Activated CD8-positive, alpha-beta memory T cell treated with anti-CD3 and anti-CD28 coated beads for 4 hours (primary cell): ENCODE measurements around the gene CENPV.
"Not testable (repeated sequence)": the region's sequence is repeated elsewhere in the genome, so short reads cannot be mapped to it uniquely, and the experiment has no call there.

Experiments used
- DNase-seq, 2 donors: peaks; one replicate each; pipeline ENCODE4 v3.0.0-alpha.2; 2020; ENCODE audit warnings: low read depth in 2 of 2

Gene CENPV

DNA sequence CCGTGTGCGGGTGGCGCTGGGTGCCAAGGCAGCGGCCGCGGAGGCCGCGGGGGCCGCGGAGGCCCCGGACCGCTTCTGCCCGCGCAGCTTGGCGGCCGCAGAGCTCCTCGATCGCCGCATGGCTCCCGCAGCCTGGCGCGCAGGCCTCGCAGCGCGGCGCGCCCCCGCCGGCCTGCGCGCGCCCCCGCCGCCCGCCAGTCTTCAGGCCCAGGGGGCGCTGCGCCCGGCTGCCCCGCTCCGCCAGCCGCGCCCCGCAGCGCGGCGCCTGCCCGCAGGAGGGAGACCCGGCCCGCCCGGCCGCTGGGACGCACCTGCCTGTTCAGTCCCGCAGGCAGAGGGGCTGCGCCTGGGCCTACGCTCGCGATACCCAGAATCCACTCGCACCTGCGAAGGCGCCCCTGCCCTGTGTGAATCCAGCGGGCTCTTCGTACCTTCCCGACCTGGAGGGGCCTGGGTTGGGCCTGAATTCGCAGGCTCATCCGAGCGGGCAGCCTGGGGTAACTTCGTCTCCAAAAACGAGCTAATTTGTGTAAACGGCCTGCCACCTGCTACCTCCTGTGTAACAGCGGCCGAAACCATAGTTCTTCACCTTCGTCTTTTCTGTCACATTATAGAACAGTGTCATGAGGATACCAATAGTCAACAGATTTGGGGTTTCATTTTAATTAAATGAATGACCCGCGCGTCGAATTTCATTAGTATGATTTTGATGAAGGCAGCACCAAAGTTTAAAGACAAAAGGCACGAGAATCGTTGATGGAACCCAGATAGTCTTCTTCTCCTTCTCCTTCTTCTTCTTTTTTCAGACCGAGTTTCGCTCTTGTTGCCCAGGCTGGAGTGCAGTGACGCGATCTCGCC lies at the start of gene CENPV:
Gene CENPV, minus strand, starts transcription at position 153 of the 858 bp plus-strand sequence. Its CDS starts 33 bp downstream, at position 120.
- DNase-seq = peak; percentile 31 to 37

DNA sequence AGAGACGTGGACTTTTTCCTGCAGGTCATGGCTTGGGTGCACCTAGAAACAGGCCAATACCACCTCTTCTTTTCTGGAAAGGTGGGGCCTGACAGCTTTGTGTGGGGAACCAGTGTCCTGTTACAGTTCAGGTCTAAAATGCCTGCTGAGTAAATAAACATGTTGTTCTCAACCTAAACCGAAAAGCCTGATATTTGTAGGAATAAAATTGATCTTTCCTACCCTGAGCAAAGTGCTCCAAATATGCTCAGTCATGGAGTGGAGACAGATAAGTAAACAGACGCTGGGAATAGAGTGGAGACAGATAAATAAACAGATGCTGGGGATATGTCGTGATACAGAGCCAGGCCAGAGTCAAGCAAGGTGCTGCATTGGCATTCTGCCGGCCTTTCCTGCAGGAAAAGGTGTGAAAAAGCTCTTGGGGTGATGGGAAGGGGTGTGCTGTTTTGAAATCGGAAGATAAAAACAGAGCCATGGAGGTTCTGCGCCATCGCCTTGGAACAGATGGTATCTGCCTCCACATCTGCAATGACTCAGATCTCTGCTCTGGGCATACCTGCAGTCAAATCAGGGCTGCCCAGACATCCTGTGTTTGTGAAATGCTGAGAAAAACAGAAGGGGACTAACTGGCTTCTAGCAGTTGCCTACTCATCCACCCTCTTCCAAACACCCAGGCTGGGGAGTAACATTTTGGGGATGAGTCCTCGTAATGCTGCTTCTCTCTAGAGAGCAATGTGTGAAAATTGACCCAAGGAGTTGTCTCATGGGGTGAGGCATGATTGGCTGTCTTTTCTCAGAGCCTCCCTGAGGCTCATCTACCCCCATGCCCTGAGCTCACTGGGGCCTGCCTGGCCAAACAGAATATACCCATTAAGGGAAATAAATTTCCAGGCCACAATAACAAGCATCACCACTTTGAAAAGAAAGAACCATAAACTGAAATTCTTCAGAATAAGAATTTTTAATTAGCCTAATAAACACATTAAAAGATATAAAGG lies 45.3 kb upstream of the CENPV start:
- DNase-seq = no peak

DNA sequence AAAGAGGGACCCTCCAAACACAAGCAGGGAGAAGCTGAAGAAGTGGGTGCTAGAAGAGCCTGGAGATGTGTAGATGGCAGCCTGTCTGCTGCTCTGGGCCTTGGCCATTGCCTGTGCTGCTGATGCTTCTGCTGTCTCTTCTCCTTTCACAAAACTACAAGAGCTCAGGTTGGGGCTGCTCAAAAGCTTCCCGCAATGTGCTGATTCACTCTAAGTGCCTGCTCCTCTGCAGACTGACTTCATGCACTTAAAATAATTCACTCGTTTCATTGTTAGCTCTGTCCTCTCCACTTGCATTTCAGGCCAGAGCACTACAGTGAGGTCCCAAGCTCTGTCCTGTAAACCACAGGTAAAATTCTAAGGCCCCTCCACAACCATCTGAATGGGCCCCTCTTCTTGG lies 43.4 kb upstream of the CENPV start:
- not testable (repeated sequence) for DNase-seq

DNA sequence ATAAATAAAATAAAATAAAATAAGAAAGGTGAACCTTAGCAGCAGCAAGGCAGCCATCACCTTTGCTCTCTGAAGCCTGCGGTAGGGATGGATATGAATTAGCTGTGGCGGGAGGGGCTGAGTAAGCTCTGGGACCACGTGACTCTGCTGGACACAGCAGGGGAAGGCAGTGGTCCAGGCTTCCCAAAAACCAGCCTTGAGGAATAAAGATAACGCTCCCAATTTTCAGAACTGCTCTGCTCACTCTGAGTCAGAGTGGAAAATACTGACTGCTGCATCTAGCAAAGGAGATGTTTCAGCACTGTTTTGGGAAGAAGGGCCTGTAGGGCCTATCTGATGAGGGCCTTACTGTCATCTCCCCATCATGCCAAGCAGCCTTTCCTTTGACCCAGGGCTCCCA lies 42.6 kb upstream of the CENPV start:
- not testable (repeated sequence) for DNase-seq

DNA sequence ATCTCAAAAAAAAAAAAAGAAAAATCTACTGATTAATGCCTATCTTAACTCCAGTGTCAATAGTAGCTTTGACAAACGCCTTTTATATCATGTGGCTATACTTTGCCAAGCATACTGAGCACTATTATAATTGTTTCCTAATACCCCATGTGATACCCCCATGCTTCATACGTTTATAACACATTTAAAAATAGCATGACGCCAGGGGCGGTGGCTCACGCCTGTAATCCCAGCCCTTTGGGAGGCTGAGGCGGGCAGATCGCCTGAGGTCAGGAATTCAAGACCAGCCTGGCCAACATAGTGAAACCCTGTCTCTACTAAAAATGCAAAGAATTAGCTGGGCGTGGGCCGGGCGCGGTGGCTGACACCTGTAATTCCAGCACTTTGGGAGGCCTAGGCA lies 39.2 kb upstream of the CENPV start:
- not testable (repeated sequence) for DNase-seq

DNA sequence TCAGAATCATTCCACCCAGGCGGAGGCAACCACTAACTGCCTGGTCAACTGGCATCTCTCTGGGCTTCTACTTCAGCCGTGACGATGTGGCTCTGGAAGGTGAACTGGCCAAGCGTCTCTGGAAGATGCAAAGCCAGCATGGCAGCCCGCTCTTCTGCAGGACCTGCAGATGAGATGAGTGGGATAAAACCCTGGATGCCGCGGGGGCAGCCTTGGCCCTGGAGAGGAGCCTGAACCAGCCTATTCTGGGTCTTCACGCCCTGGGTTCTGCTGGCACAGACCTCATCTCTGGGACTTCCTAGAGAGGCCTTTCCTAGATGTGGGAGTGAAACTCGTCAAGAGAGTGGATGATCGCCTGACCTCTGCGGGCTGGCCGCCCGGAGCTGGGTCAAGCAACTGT lies 38.2 kb upstream of the CENPV start:
- no peak for DNase-seq

DNA sequence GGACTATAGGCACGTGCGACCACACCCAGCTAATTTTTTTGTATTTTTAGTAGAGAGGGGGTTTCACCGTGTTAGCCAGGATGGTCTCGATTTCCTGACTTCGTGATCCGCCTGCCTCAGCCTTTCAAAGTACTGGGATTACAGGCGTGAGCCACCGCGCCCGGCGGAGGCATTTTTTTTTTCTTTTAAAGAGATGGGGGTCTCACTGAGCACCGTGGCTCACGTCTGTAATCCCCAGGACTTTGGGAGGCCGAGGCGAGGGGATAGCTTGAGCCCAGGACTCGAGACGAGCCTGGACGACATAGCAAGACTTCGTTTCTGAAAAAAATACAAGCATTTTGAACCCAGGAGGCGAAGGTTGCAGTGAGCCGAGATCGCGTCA lies 32.8 kb upstream of the CENPV start:
- not testable (repeated sequence) for DNase-seq

DNA sequence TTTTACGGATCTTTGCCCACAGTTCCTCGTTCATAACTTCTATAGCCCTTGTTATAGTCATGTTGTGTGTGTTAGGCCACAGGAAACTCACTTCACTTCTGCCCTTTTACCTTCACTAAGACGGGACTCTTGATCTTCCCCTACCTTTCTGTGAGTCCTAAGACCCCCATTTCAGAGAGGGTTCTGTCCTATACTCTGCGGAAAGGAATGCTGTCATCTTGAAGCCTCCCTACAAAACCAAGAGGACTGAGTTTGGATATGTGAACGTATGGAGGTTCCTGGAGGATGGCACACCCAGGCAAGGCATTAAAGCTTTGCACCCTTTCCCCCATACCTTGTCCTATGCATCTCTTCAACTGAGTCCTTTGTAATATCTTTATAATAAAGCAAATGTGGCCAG lies 31.3 kb upstream of the CENPV start:
- DNase-seq = no peak

DNA sequence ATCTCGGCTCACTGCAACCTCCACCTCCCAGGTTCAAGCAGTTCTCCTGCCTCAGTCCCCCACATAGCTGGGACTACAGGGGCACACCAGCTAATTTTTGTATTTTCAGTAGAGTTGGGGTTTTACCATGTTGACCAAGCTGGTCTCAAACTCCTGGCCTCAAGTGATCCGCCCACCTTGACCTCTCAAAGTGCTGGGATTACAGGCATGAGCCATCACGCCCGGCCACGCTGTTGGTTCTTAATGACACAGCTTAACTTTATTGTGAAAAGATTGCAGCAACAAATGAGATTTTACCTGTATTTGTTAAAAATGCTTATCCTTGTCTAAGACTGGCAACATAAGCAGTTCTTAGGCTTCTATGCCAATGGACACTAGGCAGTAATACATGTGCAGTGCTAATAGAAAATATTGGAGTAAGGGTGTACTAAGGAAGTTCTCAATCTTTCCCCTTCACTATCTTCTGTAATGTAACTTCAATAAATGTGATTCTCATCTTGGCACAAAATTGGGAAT lies 30.6 kb upstream of the CENPV start:
- no peak for DNase-seq

DNA sequence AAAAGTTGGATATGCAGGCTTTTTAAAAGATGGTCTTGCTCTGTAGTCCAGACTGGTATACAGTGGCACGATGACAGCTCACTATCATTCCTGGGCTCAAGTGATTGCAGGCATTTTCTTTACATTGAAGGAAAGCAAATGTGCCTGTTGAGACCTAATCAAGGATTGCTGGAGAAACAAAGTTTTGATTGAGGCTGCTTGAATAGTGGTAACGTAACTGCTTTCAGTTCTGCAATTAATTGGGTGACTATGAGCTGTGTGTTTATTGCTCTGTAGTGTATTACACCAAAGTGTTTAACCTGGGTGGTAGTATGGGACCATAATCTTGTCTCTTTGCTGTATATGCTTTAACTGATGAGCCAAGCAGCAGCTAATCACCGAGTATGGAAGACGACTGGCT lies 29.9 kb upstream of the CENPV start:
- DNase-seq = no peak

DNA sequence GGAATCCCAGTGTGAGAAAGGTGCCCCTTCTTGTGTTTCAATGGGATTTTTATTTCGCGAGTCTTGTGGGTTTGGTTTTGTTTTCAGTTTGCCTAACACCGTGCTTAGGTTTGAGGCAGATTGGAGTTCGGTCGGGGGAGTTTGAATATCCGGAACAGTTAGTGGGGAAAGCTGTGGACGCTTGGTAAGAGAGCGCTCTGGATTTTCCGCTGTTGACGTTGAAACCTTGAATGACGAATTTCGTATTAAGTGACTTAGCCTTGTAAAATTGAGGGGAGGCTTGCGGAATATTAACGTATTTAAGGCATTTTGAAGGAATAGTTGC lies 28.2 kb upstream of the CENPV start:
- peak; percentile 14 to 24 for DNase-seq

DNA sequence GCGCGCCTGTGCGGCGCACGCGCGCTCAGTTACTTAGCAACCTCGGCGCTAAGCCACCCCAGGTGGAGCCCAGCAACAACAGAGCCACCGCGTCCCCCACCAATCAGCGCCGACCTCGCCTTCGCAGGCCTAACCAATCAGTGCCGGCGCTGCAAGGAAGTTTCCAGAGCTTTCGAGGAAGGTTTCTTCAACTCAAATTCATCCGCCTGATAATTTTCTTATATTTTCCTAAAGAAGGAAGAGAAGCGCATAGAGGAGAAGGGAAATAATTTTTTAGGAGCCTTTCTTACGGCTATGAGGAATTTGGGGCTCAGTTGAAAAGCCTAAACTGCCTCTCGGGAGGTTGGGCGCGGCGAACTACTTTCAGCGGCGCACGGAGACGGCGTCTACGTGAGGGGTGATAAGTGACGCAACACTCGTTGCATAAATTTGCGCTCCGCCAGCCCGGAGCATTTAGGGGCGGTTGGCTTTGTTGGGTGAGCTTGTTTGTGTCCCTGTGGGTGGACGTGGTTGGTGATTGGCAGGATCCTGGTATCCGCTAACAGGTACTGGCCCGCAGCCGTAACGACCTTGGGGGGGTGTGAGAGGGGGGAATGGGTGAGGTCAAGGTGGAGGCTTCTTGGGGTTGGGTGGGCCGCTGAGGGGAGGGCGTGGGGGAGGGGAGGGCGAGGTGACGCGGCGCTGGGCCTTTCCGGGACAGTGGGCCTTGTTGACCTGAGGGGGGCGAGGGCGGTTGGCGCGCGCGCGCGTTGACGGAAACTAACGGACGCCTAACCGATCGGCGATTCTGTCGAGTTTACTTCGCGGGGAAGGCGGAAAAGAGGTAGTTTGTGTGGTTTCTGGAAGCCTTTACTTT lies 27.6 kb upstream of the CENPV start, which contains the start of gene UBB:
Gene UBB, plus strand, starts transcription at position 452 of the 856 bp plus-strand sequence. CDS start 817 bp downstream, outside the sequence.
- DNase-seq = peak; percentile 86 to 95

DNA sequence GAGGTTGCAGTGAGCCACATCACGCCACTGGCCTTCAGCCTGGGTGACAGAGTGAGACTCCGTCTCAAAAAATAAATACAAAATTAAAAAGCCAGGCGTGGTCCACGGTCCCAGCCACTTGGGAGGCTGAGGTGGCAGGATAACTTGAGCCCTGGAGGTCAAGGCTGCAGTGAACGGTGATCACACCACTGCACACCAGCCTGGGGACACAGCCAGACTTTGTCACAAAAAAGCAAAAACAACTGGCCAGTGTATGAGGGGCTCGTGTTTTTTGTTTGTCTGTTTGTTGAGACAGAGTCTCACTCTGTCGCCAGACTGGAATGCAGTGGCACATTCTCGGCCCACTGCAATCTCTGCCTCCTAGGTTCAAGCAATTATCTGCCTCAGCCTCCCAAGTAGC lies 26.4 kb upstream of the CENPV start:
- DNase-seq = no peak

DNA sequence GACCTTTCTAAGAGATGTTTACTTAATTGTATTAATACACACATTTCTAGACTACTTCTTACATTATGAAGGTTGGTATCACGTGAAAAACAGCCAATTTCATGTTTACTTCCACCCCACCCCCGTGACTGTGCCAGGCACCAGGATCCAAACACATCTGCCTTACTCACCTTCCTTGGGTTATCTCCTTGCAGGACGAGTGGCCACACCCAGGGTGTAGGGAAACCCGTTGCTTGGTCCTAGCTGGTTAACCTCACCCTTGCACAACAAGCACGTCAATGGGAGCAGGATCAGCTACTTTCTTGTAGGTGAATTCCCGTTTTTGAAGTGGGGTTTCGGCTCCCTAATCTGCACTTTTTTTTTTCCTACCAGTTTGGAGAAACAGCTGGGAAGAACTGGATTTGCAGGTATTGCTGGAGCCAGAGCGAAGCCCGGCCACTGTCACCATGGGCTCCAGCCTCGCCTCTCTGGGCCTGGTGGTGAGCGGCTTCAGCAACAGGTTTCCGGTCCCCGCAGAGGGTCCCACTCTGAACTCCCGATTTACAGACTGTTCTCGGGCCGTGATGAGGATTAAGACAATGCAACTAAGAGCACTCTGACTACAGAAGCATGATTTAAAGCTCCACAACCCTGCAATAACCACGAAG lies 25.5 kb upstream of the CENPV start:
- no peak for DNase-seq

DNA sequence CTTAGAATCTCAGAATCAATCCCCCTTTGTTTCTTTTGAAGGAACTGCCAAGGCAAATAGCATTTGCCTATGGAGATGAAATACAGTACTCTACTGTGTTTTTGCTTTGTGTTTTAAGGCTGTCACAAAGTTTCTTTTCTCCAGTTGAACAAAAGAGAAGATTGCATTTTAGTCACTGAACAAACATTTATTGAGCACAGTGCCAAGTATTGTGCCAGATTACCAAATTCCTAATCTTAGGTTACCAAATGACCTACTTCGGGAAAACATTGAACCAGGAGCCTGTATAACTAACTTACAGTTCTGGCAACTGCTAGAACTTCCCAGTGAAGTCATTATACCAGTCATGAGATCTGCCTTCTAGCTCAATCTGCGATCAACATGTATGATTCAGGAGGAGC lies 24.7 kb upstream of the CENPV start:
- DNase-seq = no peak

DNA sequence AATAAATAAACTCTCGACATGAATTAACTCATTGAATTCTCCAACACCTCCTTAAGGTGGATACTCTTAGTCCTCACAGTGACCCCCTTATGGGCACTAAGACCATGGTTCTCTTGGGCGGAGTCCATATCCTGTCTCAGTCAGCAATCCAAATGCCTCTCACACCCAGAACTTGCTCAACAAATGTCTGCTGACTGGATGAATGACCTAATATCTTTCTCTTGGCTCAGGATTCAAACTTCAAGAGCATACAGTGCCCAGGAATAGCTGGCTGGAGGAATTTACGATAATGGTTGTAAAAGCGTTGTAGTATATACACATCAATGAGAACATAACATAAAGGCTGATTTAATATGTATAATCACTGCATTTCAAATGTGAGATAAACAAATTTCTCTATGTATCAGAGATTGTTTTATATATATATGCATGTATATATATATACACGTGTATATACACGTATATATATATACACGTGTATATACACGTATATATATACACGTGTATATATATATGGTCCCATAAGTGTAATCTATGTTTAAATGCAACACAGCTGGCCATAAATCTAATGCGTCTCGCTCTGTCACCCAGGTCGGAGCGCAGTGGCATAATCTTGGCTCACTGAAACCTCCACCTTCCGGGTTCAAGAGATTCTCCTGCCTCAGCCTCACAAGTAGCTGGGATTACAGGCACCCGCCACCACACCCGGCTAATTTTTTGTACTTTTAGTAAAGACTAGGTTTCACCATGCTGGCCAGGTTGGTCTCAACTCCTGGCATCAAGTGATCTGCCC lies 21.1 kb upstream of the CENPV start:
- no peak for DNase-seq

DNA sequence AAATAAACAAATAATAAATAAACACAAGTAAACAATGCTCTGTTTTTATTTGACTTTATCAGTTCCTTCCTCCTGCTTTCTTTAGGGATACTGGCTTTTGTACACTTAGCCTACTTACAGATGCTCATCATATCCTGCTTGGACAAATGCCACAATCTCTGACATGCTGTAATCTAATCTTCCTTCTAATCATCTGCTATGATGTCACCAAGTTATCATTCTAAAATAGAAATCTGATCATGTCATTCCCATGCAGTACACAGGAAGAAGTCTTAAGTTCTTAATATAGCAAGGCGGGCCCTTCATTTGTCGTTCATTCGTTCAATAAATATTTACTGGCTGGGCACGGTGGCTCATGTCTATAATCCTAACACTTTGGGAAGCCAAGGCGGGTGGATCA lies 18.5 kb upstream of the CENPV start:
- DNase-seq = no peak

DNA sequence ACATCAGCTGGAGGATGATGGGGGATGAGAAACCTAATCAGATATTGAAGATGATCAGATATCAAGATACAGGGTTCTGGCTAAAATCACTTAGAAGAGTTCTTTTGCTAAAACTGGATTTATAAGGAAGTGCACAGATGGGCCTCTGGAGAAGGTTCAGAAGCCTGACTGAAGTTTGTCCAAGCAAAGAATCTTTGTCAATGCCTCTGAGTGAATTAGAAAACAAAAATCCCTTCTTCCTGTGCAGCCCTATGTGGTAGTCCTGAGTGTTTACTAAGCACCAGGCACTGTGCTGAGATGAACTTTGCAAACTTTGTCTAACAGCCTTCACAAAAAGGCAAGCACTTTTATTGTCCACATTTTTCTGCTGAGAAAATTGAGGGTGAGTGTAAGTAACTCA lies 11.4 kb upstream of the CENPV start:
- DNase-seq = no peak

DNA sequence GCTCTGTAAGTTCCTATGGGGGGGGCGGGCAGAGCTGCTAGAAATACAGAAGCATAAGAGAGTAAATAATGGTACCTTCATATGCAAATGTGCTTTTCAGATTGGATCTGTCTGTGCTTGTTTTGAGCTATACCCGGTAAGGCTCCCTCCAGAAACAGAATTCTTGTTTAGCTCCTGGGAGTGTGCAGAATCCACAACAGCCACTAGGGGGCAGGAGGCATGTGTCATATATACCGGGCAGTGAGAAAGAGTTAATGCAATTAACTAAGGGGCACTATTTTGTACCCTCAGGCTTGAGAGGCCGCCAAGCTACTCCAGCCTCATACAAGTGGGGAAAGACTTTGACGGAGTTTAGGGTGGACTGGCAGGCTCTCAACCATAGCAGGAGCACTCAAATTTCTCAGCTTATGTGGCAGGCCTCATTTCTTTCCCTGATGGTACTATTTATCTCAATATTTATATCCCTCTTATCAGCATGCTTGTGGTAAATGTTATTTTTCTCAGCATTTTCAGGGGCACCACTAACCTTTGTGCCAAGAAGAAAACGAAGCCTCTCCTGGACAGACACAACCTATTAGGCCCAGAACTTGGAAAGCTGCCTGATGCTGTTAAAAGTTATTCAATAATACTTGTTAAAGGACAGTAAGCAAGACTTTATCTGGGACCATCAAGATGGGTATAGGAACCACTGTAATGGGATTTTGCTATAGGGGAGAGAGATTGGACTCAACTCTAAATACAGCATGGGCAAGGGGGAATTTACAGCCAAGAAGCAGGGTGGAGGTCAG lies 10.7 kb upstream of the CENPV start:
- DNase-seq = peak; percentile 52 to 60
